ENCODE results near the gene TMEM178B.

TMEM178B gene

GRCh38 chr7:141497391-141497790 lies 423.5 kb downstream of the TMEM178B start:
- H3K4me1 ChIP-seq (ENCODE audit: control insufficient read depth, insufficient read depth, low read length) = no peaks in the 10 kb centered on the region
- CTCF ChIA-PET = no interaction called here
- POLR2A ChIA-PET = no interaction called here

GRCh38 chr7:141500608-141501007 lies 426.7 kb downstream of the TMEM178B start:
- no peak overlapping the region for H3K27ac ChIP-seq (ENCODE audit: extremely low read depth, low read depth, low read length)
- POLR2A ChIA-PET = no interaction called here
- H3K9me3 ChIP-seq (ENCODE audit: control insufficient read depth, insufficient read depth, low read depth, low read length) = no peaks in the 10 kb centered on the region
- CTCF ChIA-PET = no interaction called here
- TF ChIP-seq ZNF623 (tag by site-specific recombination; IDR thresholded peaks at IDR 0.05) (no peak), ZNF112 (tag by site-specific recombination; IDR thresholded peaks at IDR 0.05) (no peak), ZNF26 (tag by site-specific recombination; IDR thresholded peaks at IDR 0.05) (no peak), ZNF704 (tag by site-specific recombination; IDR thresholded peaks at IDR 0.05) (no peak), ZNF23 (tag by site-specific recombination; IDR thresholded peaks at IDR 0.05; ENCODE audit: borderline replicate concordance) (no peak), PATZ1 (tag by site-specific recombination; IDR thresholded peaks at IDR 0.05) (no peak), ZNF24 (tag by site-specific recombination; IDR thresholded peaks at IDR 0.05) (no peak), WT1 (tag by site-specific recombination; IDR thresholded peaks at IDR 0.05) (no peak), ZSCAN23 (tag by site-specific recombination; IDR thresholded peaks at IDR 0.05) (no peak), GFI1B (tag by site-specific recombination; IDR thresholded peaks at IDR 0.05) (no peak)
- H3K36me3 ChIP-seq (ENCODE audit: control insufficient read depth in 2 of 2, insufficient read depth in 1 of 2, low read length in 2 of 2) = no peaks in the 10 kb centered on the region
- H3K4me1 ChIP-seq (ENCODE audit: control insufficient read depth, insufficient read depth, low read length) = no peaks in the 10 kb centered on the region
- H3K4me3 ChIP-seq (ENCODE audit: low read depth, low read length) = no peak overlapping the region

More at GRCh38 chr7:141497391-141497790, 423.5 kb downstream of the TMEM178B start:
- no peak overlapping the region for H3K27ac ChIP-seq (ENCODE audit: extremely low read depth, low read depth, low read length)
- H3K9me3 ChIP-seq (ENCODE audit: control insufficient read depth, insufficient read depth, low read depth, low read length) = no peaks in the 10 kb centered on the region
- no peak overlapping the region for H3K4me3 ChIP-seq (ENCODE audit: low read depth, low read length)
- no peak for TF ChIP-seq MYNN (tag by site-specific recombination; IDR thresholded peaks at IDR 0.05; ENCODE audit: borderline replicate concordance)
- H3K36me3 ChIP-seq (ENCODE audit: control insufficient read depth in 2 of 2, insufficient read depth in 1 of 2, low read length in 2 of 2) = no peaks in the 10 kb centered on the region

GRCh38 chr7:141501451-141501850 lies 427.6 kb downstream of the TMEM178B start:
- H3K36me3 ChIP-seq (ENCODE audit: control insufficient read depth in 2 of 2, insufficient read depth in 1 of 2, low read length in 2 of 2) = no peaks in the 10 kb centered on the region
- no peak overlapping the region for H3K27ac ChIP-seq (ENCODE audit: extremely low read depth, low read depth, low read length)
- ChIA-PET POLR2A (no interaction called here), CTCF (no interaction called here)
- H3K4me1 ChIP-seq (ENCODE audit: control insufficient read depth, insufficient read depth, low read length) = no peaks in the 10 kb centered on the region
- H3K9me3 ChIP-seq (ENCODE audit: control insufficient read depth, insufficient read depth, low read depth, low read length) = no peaks in the 10 kb centered on the region
- H3K4me3 ChIP-seq (ENCODE audit: low read depth, low read length) = no peak overlapping the region
- TF ChIP-seq ZNF274 (IDR thresholded peaks at IDR 0.05; ENCODE audit: low read length) = no peak
- TF ChIP-seq ZNF274 (tag by site-specific recombination; IDR thresholded peaks at IDR 0.05; ENCODE audit: borderline replicate concordance) = no peak
- no peak for TF ChIP-seq ZNF664 (tag by site-specific recombination; IDR thresholded peaks at IDR 0.05)
- TF ChIP-seq ZNF10 (tag by site-specific recombination; IDR thresholded peaks at IDR 0.05) = peak; percentile 92
- TF ChIP-seq ZNF169 (tag by site-specific recombination; IDR thresholded peaks at IDR 0.05) = no peak
